Colonic mucosa (tissue), 4 donors: Measurements from ENCODE around the gene CACNA2D2. TPM values are rescaled to one million over a fixed set of nuclear protein-coding genes. Genes with fewer than 3 reads are reported as not detected.

Experiments used
- DNase-seq: peaks from one replicate; pipeline ENCODE4 v3.0.0-alpha.2; 2020
- H3K27ac ChIP-seq: fragments of 200-600 bp; one replicate; pipeline ENCODE4 v1.8.0; 2021
- H3K27me3 ChIP-seq: fragments of 200-600 bp; one replicate; pipeline ENCODE4 v1.8.0; 2021
- H3K36me3 ChIP-seq: fragments of 200-600 bp; one replicate; pipeline ENCODE4 v1.8.0; 2021
- H3K4me1 ChIP-seq: fragments of 200-600 bp; one replicate; pipeline ENCODE4 v1.8.0; 2021; ENCODE audit warnings: mild to moderate bottlenecking
- H3K4me3 ChIP-seq: fragments of 200-600 bp; one replicate; pipeline ENCODE4 v1.8.0; 2021
- H3K9ac ChIP-seq, 2 donors: one replicate each; pipeline ENCODE4 v1.7.0; 2013; ENCODE audit warnings: control low read depth in 2 of 2, low read depth in 2 of 2, low read length in 2 of 2
- H3K9me3 ChIP-seq: fragments of 200-600 bp; one replicate; pipeline ENCODE4 v1.8.0; 2021
- CTCF ChIP-seq: fragments of 200-600 bp; IDR thresholded peaks from one replicate; pipeline ENCODE4 v1.8.0; 2022; ENCODE audit warnings: antibody characterized with exemption, mild to moderate bottlenecking
- intact Hi-C: fragments of 100-400 bp; cut with DNase I; formaldehyde crosslinking; loops from one replicate; pipeline ENCODE4 v1.14.1; 2022
- total RNA-seq, 2 donors: library from RNA; stranded (reverse); fragmentation: NEBNext Ultra II Directional in 1 of 2; extraction: Animal tissue kit (Norgen Biotek cat#: 25700) in 1 of 2; gene quantifications; one replicate each; pipeline ENCODE4 v1.2.1, GENCODE V29; 2021
- donor health status: healthy.
- donor health status: DM: no; HTN: no; CAD: no.
- donor health status: DM: no; HTN: no; CAD: no.

The CACNA2D2 gene
- total RNA-seq, 2 donors from 2014 or later, result 2.4 to 3.3 TPM

DNA sequence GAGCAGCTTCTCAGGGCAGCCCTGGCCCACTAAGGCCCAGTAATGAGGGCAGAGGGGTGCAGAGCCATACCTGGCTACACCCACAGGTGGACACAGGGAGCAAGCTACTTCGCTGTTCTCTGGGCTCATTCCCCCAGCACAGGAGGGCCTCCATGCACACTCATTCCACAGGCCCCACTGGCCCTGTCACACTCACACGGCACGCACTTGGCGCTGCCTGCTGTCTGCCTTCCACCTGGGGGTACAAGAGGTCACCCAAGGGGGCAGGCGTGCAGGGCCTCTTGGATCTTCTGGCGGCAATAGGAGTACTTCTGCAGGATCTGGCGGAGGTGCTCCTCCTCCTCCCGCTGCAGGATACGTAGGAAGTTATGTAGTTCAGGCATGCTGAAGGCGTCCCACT is 173.1 kb downstream of the CACNA2D2 start:
- Histone ChIP-seq H3K27me3 (no peaks in the 10 kb centered on the region), H3K36me3 (peaks cover 20% of the 10 kb centered on the region), H3K27ac (no peak overlapping the region), H3K4me1 (peaks cover 19% of the 10 kb centered on the region), H3K9ac (no peak overlapping the region), H3K9me3 (no peaks in the 10 kb centered on the region), H3K4me3 (no peak overlapping the region)
- DNase-seq, result no peak
- intact Hi-C loops, result no loop called here
- no peak for TF ChIP-seq CTCF

DNA sequence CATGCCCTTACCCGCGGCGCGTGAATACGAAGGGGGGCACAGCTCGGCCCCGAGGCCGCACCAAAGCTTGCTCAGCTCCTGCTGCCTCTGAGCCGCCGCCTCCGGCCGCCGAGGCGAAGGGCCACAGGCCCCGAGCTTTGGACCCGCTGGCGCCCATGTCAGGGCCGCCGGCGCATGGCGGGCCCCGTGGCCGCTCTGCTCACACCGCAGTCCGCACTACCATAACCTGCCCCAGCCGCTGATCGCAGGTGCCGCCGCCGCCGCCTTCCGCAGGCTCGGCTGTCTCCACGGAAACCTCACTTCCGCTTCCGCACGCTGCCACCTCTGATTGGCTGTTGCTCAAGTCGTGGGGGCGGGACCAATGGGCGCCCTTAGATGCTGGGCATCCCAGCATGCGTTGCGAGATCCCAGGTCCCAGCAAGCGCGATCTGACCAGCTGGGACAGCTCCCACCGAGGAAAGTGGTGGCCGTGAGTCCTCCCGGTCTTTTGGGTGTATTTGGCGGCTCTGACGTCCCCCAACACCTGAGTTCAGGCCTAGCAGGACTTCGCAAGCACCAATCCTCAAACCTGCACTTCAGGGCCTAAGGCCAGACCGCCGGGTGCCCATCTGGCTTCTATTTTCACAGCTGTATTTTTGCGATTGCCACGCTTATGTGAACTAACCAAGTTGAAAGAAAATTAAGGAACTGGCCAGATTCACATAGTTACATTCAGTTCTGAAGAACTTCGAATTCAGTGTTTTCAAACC is 175.3 kb downstream of the CACNA2D2 start, which contains the start of gene TUSC2:
Gene TUSC2 (minus strand): TSS at position 281 of the 749 bp plus-strand sequence. CDS start 124 bp downstream, at position 157.
- intact Hi-C loops, result loop anchor here (10.0 kb wide), 1 partner anchor 53 kb away; the partner anchor contains the start of gene LSMEM2
- H3K4me3 ChIP-seq, result peak within 1 kb of the TSS; percentile 97
- no peak for TF ChIP-seq CTCF
- no peaks in the 10 kb centered on the region for H3K9me3 ChIP-seq
- no peaks in the 10 kb centered on the region for H3K27me3 ChIP-seq
- H3K4me1 ChIP-seq, result peaks cover 13% of the 10 kb centered on the region
- DNase-seq, result peak; percentile 98
- H3K27ac ChIP-seq, result peak within 1 kb of the TSS; percentile 83
- peaks cover 20% of the 10 kb centered on the region for H3K36me3 ChIP-seq
- peak within 1 kb of the TSS; percentile 90 to 94 for H3K9ac ChIP-seq

- peak overlapping the region; percentile 90 to 94 for H3K9ac ChIP-seq
- peaks cover 20% of the 10 kb centered on the region for H3K36me3 ChIP-seq
- no peak overlapping the region for H3K27ac ChIP-seq
- no peak for TF ChIP-seq CTCF
- peak overlapping the region; percentile 97 for H3K4me3 ChIP-seq
- intact Hi-C loops, result loop anchor here (10.0 kb wide), 1 partner anchor 52 kb away; the partner anchor contains the start of gene LSMEM2
- peaks cover 19% of the 10 kb centered on the region for H3K4me1 ChIP-seq
- H3K27me3 ChIP-seq, result no peaks in the 10 kb centered on the region
- DNase-seq, result no peak
- no peaks in the 10 kb centered on the region for H3K9me3 ChIP-seq
These were observed 176.3 kb downstream of the CACNA2D2 start for GRCh38 chr3:50327129-50327528.

DNA sequence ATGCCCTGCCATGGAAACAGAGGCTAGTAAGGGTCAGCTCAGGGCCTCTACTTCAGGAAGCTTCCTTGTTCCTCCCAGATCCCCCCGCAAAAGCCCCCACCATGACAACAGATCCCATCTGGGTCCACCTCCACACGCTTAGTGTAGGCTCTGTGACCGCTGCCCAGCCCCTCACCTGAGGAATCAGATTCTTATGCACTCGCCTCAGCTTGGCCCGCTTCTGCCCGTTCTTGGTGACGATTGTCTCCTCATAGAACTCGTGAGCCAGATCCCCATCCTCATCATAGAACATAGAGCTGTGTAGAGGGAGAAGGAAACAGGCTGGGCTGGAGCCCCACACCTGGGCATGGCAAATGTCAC is 177.3 kb downstream of the CACNA2D2 start:
- Histone ChIP-seq H3K4me3 (no peak overlapping the region), H3K9ac (peak overlapping the region in 1 of 2 donors; percentile 26), H3K36me3 (peaks cover 14% of the 10 kb centered on the region), H3K9me3 (no peaks in the 10 kb centered on the region), H3K4me1 (peaks cover 23% of the 10 kb centered on the region), H3K27ac (no peak overlapping the region), H3K27me3 (no peaks in the 10 kb centered on the region)
- TF ChIP-seq CTCF, result no peak
- DNase-seq, result no peak
- intact Hi-C loops, result loop anchor here (10.0 kb wide), 1 partner anchor 51 kb away; the partner anchor contains the start of gene LSMEM2

DNA sequence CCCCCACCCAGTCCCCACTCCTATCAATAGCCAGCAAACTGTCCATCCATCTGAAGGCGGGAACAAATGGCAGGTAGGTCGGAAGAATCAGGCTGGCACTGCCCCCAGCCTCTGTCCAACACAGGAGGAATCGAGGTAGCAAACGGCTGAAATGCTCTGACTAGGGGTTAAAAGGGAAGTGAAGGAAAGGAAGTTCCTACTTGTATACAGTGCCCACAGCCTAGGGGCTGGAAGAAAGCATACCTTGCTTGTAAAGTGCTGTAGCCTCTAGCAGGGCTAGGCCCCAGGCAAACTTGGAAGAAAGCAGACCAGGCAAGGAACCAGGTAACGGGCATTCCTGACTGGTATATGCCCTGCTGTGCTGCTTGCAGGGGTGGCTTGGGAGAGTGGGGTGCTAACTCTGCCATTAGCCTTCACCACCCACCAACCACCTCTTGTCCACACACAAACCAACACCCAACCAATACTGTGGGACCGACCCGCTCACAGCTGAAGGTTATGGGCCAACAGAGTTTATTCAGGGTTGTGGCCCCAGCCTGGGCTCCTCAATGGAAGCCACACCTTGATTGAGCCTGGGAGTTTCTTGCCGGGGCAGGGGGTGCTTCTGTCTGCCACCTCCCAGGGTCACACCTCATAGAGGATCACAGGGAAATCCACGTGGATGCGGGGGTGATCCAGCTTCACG is 177.8 kb downstream of the CACNA2D2 start:
- no peaks in the 10 kb centered on the region for H3K9me3 ChIP-seq
- H3K4me1 ChIP-seq, result peaks cover 23% of the 10 kb centered on the region
- no peak for DNase-seq
- H3K27me3 ChIP-seq, result no peaks in the 10 kb centered on the region
- peak overlapping the region in 1 of 2 donors; percentile 26 for H3K9ac ChIP-seq
- intact Hi-C loops, result loop anchor here (10.0 kb wide), 1 partner anchor 51 kb away; the partner anchor contains the start of gene LSMEM2
- H3K4me3 ChIP-seq, result no peak overlapping the region
- no peak overlapping the region for H3K27ac ChIP-seq
- peaks cover 8% of the 10 kb centered on the region for H3K36me3 ChIP-seq
- no peak for TF ChIP-seq CTCF
